Mesenchymal stem cell (in vitro differentiated cells and primary cell): ENCODE data around the gene RAB30.
A peak's percentile ranks its signal among the peaks of the same experiment; 100 is the strongest.

Experiments
- DNase-seq: peaks from one replicate; pipeline ENCODE4 v3.0.0-alpha.2; 2013
- H2AFZ ChIP-seq: one replicate; pipeline ENCODE4 v1.6.1; 2013; ENCODE audit warnings: low read depth, mild to moderate bottlenecking, control low read depth, inconsistent platforms, low read length, moderate library complexity
- H2AK5ac ChIP-seq: 2 replicates; pipeline ENCODE4 v1.6.1; 2013; ENCODE audit warnings: low read length, moderate library complexity, mild to moderate bottlenecking, inconsistent platforms; ENCODE audit not compliant: severe bottlenecking
- H2BK120ac ChIP-seq: one replicate; pipeline ENCODE4 v1.6.1; 2013; ENCODE audit warnings: low read depth, mild to moderate bottlenecking, inconsistent platforms, low read length, moderate library complexity
- H2BK12ac ChIP-seq, 2 experiments: one replicate each; pipeline ENCODE4 v1.6.1; 2013; ENCODE audit warnings: inconsistent platforms in 2 of 2, low read length in 2 of 2, mild to moderate bottlenecking in 2 of 2, moderate library complexity in 2 of 2, control low read depth in 1 of 2
- H2BK15ac ChIP-seq: one replicate; pipeline ENCODE4 v1.6.1; 2013; ENCODE audit warnings: mild to moderate bottlenecking, low read depth, inconsistent platforms; ENCODE audit not compliant: poor library complexity, severe bottlenecking
- H2BK5ac ChIP-seq: 2 replicates; pipeline ENCODE4 v1.6.1; 2013; ENCODE audit warnings: low read depth, mild to moderate bottlenecking, low read length, control low read depth, inconsistent platforms; ENCODE audit not compliant: poor library complexity, severe bottlenecking
- H3K14ac ChIP-seq, 2 experiments: one replicate each; pipeline ENCODE4 v1.6.1; 2013; ENCODE audit warnings: inconsistent platforms in 2 of 2, low read length in 2 of 2, control low read depth in 1 of 2, mild to moderate bottlenecking in 1 of 2, moderate library complexity in 1 of 2
- H3K18ac ChIP-seq, 2 experiments: one replicate each; pipeline ENCODE4 v1.6.1; 2013; ENCODE audit warnings: inconsistent platforms in 2 of 2, low read length in 2 of 2, control low read depth in 1 of 2, low read depth in 1 of 2, mild to moderate bottlenecking in 1 of 2
- H3K23ac ChIP-seq, 2 experiments: one replicate each; pipeline ENCODE4 v1.6.1; 2013; ENCODE audit warnings: inconsistent platforms in 2 of 2, low read length in 2 of 2, mild to moderate bottlenecking in 2 of 2, moderate library complexity in 2 of 2, control low read depth in 1 of 2
- H3K27ac ChIP-seq: 2 replicates; pipeline ENCODE4 v1.5.1; 2013; ENCODE audit warnings: mild to moderate bottlenecking, moderate library complexity, low read length, control low read depth, inconsistent platforms; ENCODE audit not compliant: poor library complexity, severe bottlenecking
- H3K27me3 ChIP-seq, 2 experiments: 2 replicates each; pipeline versions ENCODE4 v1.6.1 to v1.7.0; 2013; ENCODE audit warnings: low read length in 2 of 2, mild to moderate bottlenecking in 2 of 2, moderate library complexity in 2 of 2, control low read depth in 1 of 2, inconsistent platforms in 1 of 2; ENCODE audit not compliant: control insufficient read depth in 1 of 2, insufficient read depth in 1 of 2
- H3K36me3 ChIP-seq, 2 experiments: 2 replicates each; pipeline versions ENCODE4 v1.6.1 to v1.7.0; 2013; ENCODE audit warnings: low read length in 2 of 2, control low read depth in 1 of 2, inconsistent platforms in 1 of 2, low read depth in 1 of 2, mild to moderate bottlenecking in 1 of 2; ENCODE audit not compliant: insufficient read depth in 2 of 2, control insufficient read depth in 1 of 2
- H3K4ac ChIP-seq, 2 experiments: one replicate each; pipeline ENCODE4 v1.6.1; 2013; ENCODE audit warnings: inconsistent platforms in 2 of 2, low read length in 2 of 2, mild to moderate bottlenecking in 2 of 2, moderate library complexity in 2 of 2, control low read depth in 1 of 2, low read depth in 1 of 2
- H3K4me1 ChIP-seq: 2 replicates; pipeline ENCODE4 v1.6.1; 2013; ENCODE audit warnings: low read depth, low read length, control low read depth; ENCODE audit not compliant: control insufficient read depth, insufficient read depth
- H3K4me2 ChIP-seq: 2 replicates; pipeline ENCODE4 v1.6.1; 2013; ENCODE audit warnings: low read length, mild to moderate bottlenecking, inconsistent platforms; ENCODE audit not compliant: poor library complexity, severe bottlenecking
- H3K4me3 ChIP-seq, 2 experiments: 2 replicates each; pipeline versions ENCODE4 v1.5.1 to v1.7.0; 2013; ENCODE audit warnings: low read length in 2 of 2, mild to moderate bottlenecking in 2 of 2, control low read depth in 1 of 2, low read depth in 1 of 2; ENCODE audit not compliant: insufficient read depth in 1 of 2
- H3K79me1 ChIP-seq: replicated peaks from 2 replicates; pipeline ENCODE4 v1.6.1; 2013; ENCODE audit warnings: mild to moderate bottlenecking, control low read depth, low read length, inconsistent platforms; ENCODE audit not compliant: poor library complexity, severe bottlenecking
- H3K9ac ChIP-seq: 2 replicates; pipeline ENCODE4 v1.7.0; 2013; ENCODE audit warnings: mild to moderate bottlenecking, low read length, moderate library complexity
- H3K9me3 ChIP-seq: 2 replicates; pipeline ENCODE4 v1.7.0; 2013; ENCODE audit warnings: mild to moderate bottlenecking, low read length; ENCODE audit not compliant: control insufficient read depth
- H4K8ac ChIP-seq: one replicate; pipeline ENCODE4 v1.6.1; 2013; ENCODE audit warnings: inconsistent platforms, mild to moderate bottlenecking, low read length, moderate library complexity
- H4K91ac ChIP-seq: one replicate; pipeline ENCODE4 v1.6.1; 2013; ENCODE audit warnings: mild to moderate bottlenecking, low read length, inconsistent platforms
- WGBS: methylation state at CpG from one replicate; pipeline ENCODE4 v1.1.7; 2013; ENCODE audit warnings: mixed read lengths; 5-methylcytosine and 5-hydroxymethylcytosine counted together

The RAB30 gene

GRCh38 chr11:82942376-82942775 is 129.3 kb downstream of the RAB30 start:
- Histone ChIP-seq H3K23ac (no peak overlapping the region), H4K91ac (no peak overlapping the region), H3K4me3 (no peak overlapping the region), H3K79me1 (no peaks in the 10 kb centered on the region), H3K27ac (no peak overlapping the region), H3K4ac (no peak overlapping the region), H2BK5ac (no peak overlapping the region), H3K27me3 (no peaks in the 10 kb centered on the region), H2AFZ (no peak overlapping the region), H2AK5ac (no peak overlapping the region), H4K8ac (no peak overlapping the region), H3K4me2 (no peak overlapping the region), H2BK120ac (no peak overlapping the region), H3K4me1 (no peaks in the 10 kb centered on the region), H2BK12ac (no peak overlapping the region), H2BK15ac (no peak overlapping the region), H3K9me3 (no peaks in the 10 kb centered on the region), H3K14ac (peak overlapping the region in 1 of 2 experiments; percentile 26), H3K18ac (no peak overlapping the region), H3K9ac (no peak overlapping the region), H3K36me3 (no peaks in the 10 kb centered on the region)
- WGBS: 95% methylated on average over 2 of the region's 2 CpGs
- no peak for DNase-seq

GRCh38 chr11:82939456-82939855 is 132.2 kb downstream of the RAB30 start:
- H3K9ac ChIP-seq: no peak overlapping the region
- no peak overlapping the region for H4K91ac ChIP-seq
- H3K23ac ChIP-seq: no peak overlapping the region
- no peak overlapping the region for H2BK5ac ChIP-seq
- H3K14ac ChIP-seq: no peak overlapping the region
- no peak overlapping the region for H2BK15ac ChIP-seq
- no peak overlapping the region for H4K8ac ChIP-seq
- H3K4me1 ChIP-seq: no peaks in the 10 kb centered on the region
- no peak overlapping the region for H2BK120ac ChIP-seq
- H3K27ac ChIP-seq: no peak overlapping the region
- H3K18ac ChIP-seq: no peak overlapping the region
- no peaks in the 10 kb centered on the region for H3K79me1 ChIP-seq
- H2AK5ac ChIP-seq: no peak overlapping the region
- H2AFZ ChIP-seq: no peak overlapping the region
- H3K4me3 ChIP-seq: no peak overlapping the region
- no peaks in the 10 kb centered on the region for H3K27me3 ChIP-seq
- no peak overlapping the region for H2BK12ac ChIP-seq
- H3K4me2 ChIP-seq: no peak overlapping the region
- no peak for DNase-seq
- no peak overlapping the region for H3K4ac ChIP-seq
- no peaks in the 10 kb centered on the region for H3K9me3 ChIP-seq
- WGBS: 99% methylated on average over 2 of the region's 2 CpGs
- no peaks in the 10 kb centered on the region for H3K36me3 ChIP-seq

GRCh38 chr11:82937554-82937953 is 134.1 kb downstream of the RAB30 start:
- DNase-seq: no peak
- no peak overlapping the region for H2AFZ ChIP-seq
- no peak overlapping the region for H2BK5ac ChIP-seq
- H3K4ac ChIP-seq: no peak overlapping the region
- H3K4me2 ChIP-seq: no peak overlapping the region
- H3K4me1 ChIP-seq: no peaks in the 10 kb centered on the region
- H3K79me1 ChIP-seq: no peaks in the 10 kb centered on the region
- H3K27ac ChIP-seq: no peak overlapping the region
- no peak overlapping the region for H2BK120ac ChIP-seq
- no peak overlapping the region for H2BK12ac ChIP-seq
- 97% methylated on average over 2 of the region's 2 CpGs for WGBS
- no peak overlapping the region for H3K14ac ChIP-seq
- no peak overlapping the region for H3K18ac ChIP-seq
- no peak overlapping the region for H4K8ac ChIP-seq
- no peak overlapping the region for H3K4me3 ChIP-seq
- H2AK5ac ChIP-seq: no peak overlapping the region
- no peaks in the 10 kb centered on the region for H3K36me3 ChIP-seq
- H2BK15ac ChIP-seq: no peak overlapping the region
- no peaks in the 10 kb centered on the region for H3K9me3 ChIP-seq
- no peak overlapping the region for H3K23ac ChIP-seq
- H3K27me3 ChIP-seq: no peaks in the 10 kb centered on the region
- no peak overlapping the region for H4K91ac ChIP-seq
- no peak overlapping the region for H3K9ac ChIP-seq

GRCh38 chr11:82936261-82936660 is 135.4 kb downstream of the RAB30 start:
- Histone ChIP-seq H3K9me3 (no peaks in the 10 kb centered on the region), H3K27ac (no peak overlapping the region), H4K91ac (no peak overlapping the region), H3K27me3 (no peaks in the 10 kb centered on the region), H3K9ac (no peak overlapping the region), H4K8ac (no peak overlapping the region), H2AK5ac (no peak overlapping the region), H3K4me3 (no peak overlapping the region), H3K4me1 (no peaks in the 10 kb centered on the region), H3K4me2 (no peak overlapping the region), H2AFZ (no peak overlapping the region), H3K4ac (no peak overlapping the region), H3K79me1 (no peaks in the 10 kb centered on the region), H3K18ac (no peak overlapping the region), H2BK5ac (no peak overlapping the region), H2BK120ac (no peak overlapping the region), H2BK12ac (no peak overlapping the region), H3K14ac (no peak overlapping the region), H3K23ac (no peak overlapping the region), H2BK15ac (no peak overlapping the region), H3K36me3 (no peaks in the 10 kb centered on the region)
- WGBS: no CpG with 5 or more reads among the region's 3 CpGs
- DNase-seq: no peak
